SK-N-SH (cell line): ENCODE results near the gene MTHFD2L. TPM values are rescaled to one million over a fixed set of nuclear protein-coding genes. Genes with fewer than 3 reads are reported as not detected.
A peak's percentile ranks its signal among the peaks of the same experiment; 100 is the strongest.

Experiments
- CTCF ChIA-PET: fragments of 300-600, 350-600 bp; formaldehyde crosslinking; extraction: SDS; loops from one replicate; lab custom pipeline; 2021; lab: Yijun Ruan, JAX
- POLR2A ChIA-PET: fragments of 350-600 bp; sonication (Branson Sonifier 250); formaldehyde crosslinking; extraction: SDS; loops from one replicate; lab custom pipeline; 2020; ENCODE audit warnings: antibody characterized with exemption, inconsistent platforms; lab: Yijun Ruan, JAX
- DNase-seq: peaks from one replicate; pipeline ENCODE4 v3.0.0; 2012
- H2AFZ ChIP-seq: fragments of 200-600 bp; sonication (generic); 2 replicates; pipeline ENCODE4 v1.8.1; 2016; ENCODE audit warnings: antibody characterized with exemption, mild to moderate bottlenecking, low read depth
- H3F3A ChIP-seq: fragments of 200-600 bp; sonication (generic); replicated peaks from 2 replicates; pipeline ENCODE3; 2016; ENCODE audit warnings: antibody characterized with exemption, mild to moderate bottlenecking; ENCODE audit not compliant: insufficient read depth
- H3K27ac ChIP-seq, 2 experiments: fragments of 200-500 bp in 1 of 2; fragments of 200-600 bp in 1 of 2; sonication (Bioruptor generic) in 1 of 2; sonication (generic), shearing (Covaris generic) in 1 of 2; 2 replicates each; pipeline versions ENCODE4 v1.5.1 to v1.6.1; 2014 to 2016; ENCODE audit warnings: low read depth in 2 of 2, inconsistent platforms in 1 of 2, low read length in 1 of 2, mild to moderate bottlenecking in 1 of 2, mixed read lengths in 1 of 2
- H3K27me3 ChIP-seq: fragments of 200-600 bp; sonication (generic), shearing (Covaris generic); 2 replicates; pipeline ENCODE4 v1.6.1; 2016; ENCODE audit warnings: mixed run types; ENCODE audit not compliant: insufficient read depth
- H3K36me3 ChIP-seq, 2 experiments: fragments of 200-500 bp in 1 of 2; fragments of 200-600 bp in 1 of 2; sonication (Bioruptor generic) in 1 of 2; sonication (generic) in 1 of 2; replicated peaks in 1 of 2; 2 replicates each; pipeline versions ENCODE3 to v1.5.1; 2014 to 2016; ENCODE audit warnings: low read length in 1 of 2, mild to moderate bottlenecking in 1 of 2; ENCODE audit not compliant: insufficient read depth in 2 of 2, control insufficient read depth in 1 of 2
- H3K4me1 ChIP-seq, 2 experiments: fragments of 200-500 bp in 1 of 2; fragments of 200-600 bp in 1 of 2; sonication (Bioruptor generic) in 1 of 2; sonication (generic), shearing (Covaris generic) in 1 of 2; 2 replicates each; pipeline versions ENCODE4 v1.5.1 to v1.6.1; 2014 to 2016; ENCODE audit warnings: low read depth in 1 of 2, low read length in 1 of 2, mixed run types in 1 of 2; ENCODE audit not compliant: insufficient read depth in 2 of 2, control insufficient read depth in 1 of 2
- H3K4me2 ChIP-seq: fragments of 200-600 bp; sonication (generic), shearing (Covaris generic); 2 replicates; pipeline ENCODE4 v1.6.1; 2017; ENCODE audit warnings: mixed run types
- H3K4me3 ChIP-seq, 2 experiments: fragments of 200-500 bp in 1 of 2; fragments of 200-600 bp in 1 of 2; sonication (Bioruptor generic) in 1 of 2; sonication (generic), shearing (Covaris generic) in 1 of 2; 2 replicates each; pipeline versions ENCODE4 v1.5.1 to v1.8.1; 2014 to 2016; ENCODE audit warnings: low read depth in 2 of 2, inconsistent platforms in 1 of 2, low read length in 1 of 2, mild to moderate bottlenecking in 1 of 2, mixed read lengths in 1 of 2, moderate library complexity in 1 of 2
- H3K79me2 ChIP-seq: fragments of 200-600 bp; sonication (generic); 2 replicates; pipeline ENCODE4 v1.8.1; 2017; ENCODE audit warnings: mild to moderate bottlenecking; ENCODE audit not compliant: insufficient read depth
- H3K9ac ChIP-seq: fragments of 200-600 bp; sonication (generic); 2 replicates; pipeline ENCODE4 v1.6.1; 2017; ENCODE audit warnings: mixed run types
- H3K9me2 ChIP-seq: fragments of 200-600 bp; sonication (generic); 2 replicates; pipeline ENCODE4 v1.6.1; 2017; ENCODE audit warnings: mixed run types
- H3K9me3 ChIP-seq: fragments of 200-600 bp; sonication (generic); 2 replicates; pipeline ENCODE4 v1.6.1; 2017; ENCODE audit warnings: mixed run types, mild to moderate bottlenecking, moderate library complexity
- H4K20me1 ChIP-seq: fragments of 200-600 bp; sonication (generic); 2 replicates; pipeline ENCODE4 v1.6.1; 2017; ENCODE audit warnings: mild to moderate bottlenecking, mixed run types; ENCODE audit not compliant: insufficient read depth
- CHD2 ChIP-seq: fragments of 150-350 bp; IDR thresholded peaks from 2 replicates; pipeline ENCODE4 v1.6.1; 2018; ENCODE audit warnings: low read length; ENCODE audit not compliant: partially characterized antibody
- EP300 ChIP-seq, 2 experiments: IDR thresholded peaks; 2 replicates each; pipeline versions ENCODE4 v1.4.0 to v1.6.1; 2012; ENCODE audit warnings: borderline replicate concordance in 1 of 2, low read depth in 1 of 2, low read length in 1 of 2
- EZH2phosphoT487 ChIP-seq: fragments of 200-600 bp; sonication (generic); IDR thresholded peaks from 2 replicates; pipeline ENCODE4 v1.6.1; 2017; ENCODE audit warnings: low read depth, mixed run types, mild to moderate bottlenecking, antibody characterized with exemption, moderate library complexity, borderline replicate concordance
- FOXJ3 ChIP-seq: sonication (generic); formaldehyde crosslinking; IDR thresholded peaks from 2 replicates; pipeline ENCODE4 v1.5.1; 2020; ENCODE audit warnings: mild to moderate bottlenecking, missing genetic modification reagents
- GATA2 ChIP-seq: sonication (generic); formaldehyde crosslinking; IDR thresholded peaks from 2 replicates; pipeline ENCODE4 v1.5.0; 2020; ENCODE audit warnings: mild to moderate bottlenecking, missing genetic modification reagents
- MAX ChIP-seq: IDR thresholded peaks from 2 replicates; pipeline ENCODE4 v1.4.0; 2012; ENCODE audit warnings: low read depth
- MEF2A ChIP-seq: IDR thresholded peaks from 2 replicates; pipeline ENCODE4 v1.4.0; 2012; ENCODE audit warnings: low read depth, borderline replicate concordance
- NFIC ChIP-seq: IDR thresholded peaks from 2 replicates; pipeline ENCODE4 v1.4.0; 2012; ENCODE audit warnings: borderline replicate concordance
- NRF1 ChIP-seq: IDR thresholded peaks from 2 replicates; pipeline ENCODE4 v1.6.1; 2012; ENCODE audit warnings: low read depth, mild to moderate bottlenecking, low read length
- TEAD4 ChIP-seq: IDR thresholded peaks from 2 replicates; pipeline ENCODE4 v1.4.0; 2012; ENCODE audit warnings: mild to moderate bottlenecking, borderline replicate concordance; ENCODE audit not compliant: insufficient read depth
- WGBS: methylation state at CpG from one replicate; pipeline ENCODE4 v1.1.6; 2017; ENCODE audit warnings: low lambda C conversion rate; 5-methylcytosine and 5-hydroxymethylcytosine counted together
- polyA plus RNA-seq, 3 experiments: library from polyadenylated mRNA; depleted of rRNA; stranded (reverse); fragments of >200 nt; gene quantifications; 2 replicates each; pipeline ENCODE4 v1.2.3, GENCODE V29; 2012
- TF ChIP-seq, protein P1 (sequence below): IDR thresholded peaks from 2 replicates; pipeline ENCODE4 v1.6.1; 2012; ENCODE audit warnings: mild to moderate bottlenecking, low read depth, low read length, moderate library complexity
- TF ChIP-seq, protein P2 (sequence below): fragments of 150-350 bp; IDR thresholded peaks from 2 replicates; pipeline ENCODE4 v1.6.1; 2017; ENCODE audit warnings: antibody characterized with exemption, low read length, low read depth, borderline replicate concordance

Gene MTHFD2L
- polyA plus RNA-seq, 1 of the 3 experiments (the other 2 are of a cell fraction), result 4.8 TPM

DNA sequence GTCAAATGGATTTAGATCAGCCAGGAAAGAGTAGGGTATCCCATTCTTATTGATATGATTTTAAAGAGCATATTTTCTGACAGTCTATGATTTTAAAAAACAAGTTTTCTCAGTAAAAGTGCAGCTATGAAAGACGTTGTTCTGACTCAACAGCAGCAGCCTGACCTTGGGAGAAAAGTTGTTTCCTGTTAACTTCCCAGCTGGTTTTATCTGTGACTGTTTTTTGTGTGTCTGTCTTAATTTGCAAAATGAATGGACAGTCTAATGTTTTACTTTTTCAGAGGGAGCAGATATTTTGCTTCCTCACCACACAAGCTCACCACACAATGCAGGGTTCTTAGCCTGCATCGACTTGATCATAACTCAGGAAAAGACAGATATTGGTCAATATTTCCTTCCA lies 764 bp upstream of the MTHFD2L start:
- H3K9ac ChIP-seq, result peak overlapping the region; percentile 80
- H3K36me3 ChIP-seq, result peaks cover 14 to 21% of the 10 kb centered on the region in 2 experiments
- ChIA-PET POLR2A (no interaction called here), CTCF (interaction anchor here (2.0 kb wide), 1 partner anchor 23 kb away, joined by 6 read pairs; no protein-coding TSS in a partner anchor)
- H3K4me2 ChIP-seq, result peak overlapping the region; percentile 75
- DNase-seq, result no peak
- H3K4me1 ChIP-seq, result peaks cover 5 to 7% of the 10 kb centered on the region in 2 experiments; a peak in 3 of 4 replicates
- no peaks in the 10 kb centered on the region for H3K9me3 ChIP-seq
- peak overlapping the region; percentile 70 to 90 for H3K4me3 ChIP-seq
- peaks cover 18% of the 10 kb centered on the region for H3K79me2 ChIP-seq
- H2AFZ ChIP-seq, result peak overlapping the region; percentile 94
- WGBS, result 14% methylated on average over 2 of the region's 2 CpGs
- H4K20me1 ChIP-seq, result no peaks in the 10 kb centered on the region
- peaks cover 8% of the 10 kb centered on the region for H3F3A ChIP-seq
- TF ChIP-seq TEAD4, result no peak
- TF ChIP-seq, protein P1, sequence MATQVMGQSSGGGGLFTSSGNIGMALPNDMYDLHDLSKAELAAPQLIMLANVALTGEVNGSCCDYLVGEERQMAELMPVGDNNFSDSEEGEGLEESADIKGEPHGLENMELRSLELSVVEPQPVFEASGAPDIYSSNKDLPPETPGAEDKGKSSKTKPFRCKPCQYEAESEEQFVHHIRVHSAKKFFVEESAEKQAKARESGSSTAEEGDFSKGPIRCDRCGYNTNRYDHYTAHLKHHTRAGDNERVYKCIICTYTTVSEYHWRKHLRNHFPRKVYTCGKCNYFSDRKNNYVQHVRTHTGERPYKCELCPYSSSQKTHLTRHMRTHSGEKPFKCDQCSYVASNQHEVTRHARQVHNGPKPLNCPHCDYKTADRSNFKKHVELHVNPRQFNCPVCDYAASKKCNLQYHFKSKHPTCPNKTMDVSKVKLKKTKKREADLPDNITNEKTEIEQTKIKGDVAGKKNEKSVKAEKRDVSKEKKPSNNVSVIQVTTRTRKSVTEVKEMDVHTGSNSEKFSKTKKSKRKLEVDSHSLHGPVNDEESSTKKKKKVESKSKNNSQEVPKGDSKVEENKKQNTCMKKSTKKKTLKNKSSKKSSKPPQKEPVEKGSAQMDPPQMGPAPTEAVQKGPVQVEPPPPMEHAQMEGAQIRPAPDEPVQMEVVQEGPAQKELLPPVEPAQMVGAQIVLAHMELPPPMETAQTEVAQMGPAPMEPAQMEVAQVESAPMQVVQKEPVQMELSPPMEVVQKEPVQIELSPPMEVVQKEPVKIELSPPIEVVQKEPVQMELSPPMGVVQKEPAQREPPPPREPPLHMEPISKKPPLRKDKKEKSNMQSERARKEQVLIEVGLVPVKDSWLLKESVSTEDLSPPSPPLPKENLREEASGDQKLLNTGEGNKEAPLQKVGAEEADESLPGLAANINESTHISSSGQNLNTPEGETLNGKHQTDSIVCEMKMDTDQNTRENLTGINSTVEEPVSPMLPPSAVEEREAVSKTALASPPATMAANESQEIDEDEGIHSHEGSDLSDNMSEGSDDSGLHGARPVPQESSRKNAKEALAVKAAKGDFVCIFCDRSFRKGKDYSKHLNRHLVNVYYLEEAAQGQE, result no peak
- TF ChIP-seq, protein P2, sequence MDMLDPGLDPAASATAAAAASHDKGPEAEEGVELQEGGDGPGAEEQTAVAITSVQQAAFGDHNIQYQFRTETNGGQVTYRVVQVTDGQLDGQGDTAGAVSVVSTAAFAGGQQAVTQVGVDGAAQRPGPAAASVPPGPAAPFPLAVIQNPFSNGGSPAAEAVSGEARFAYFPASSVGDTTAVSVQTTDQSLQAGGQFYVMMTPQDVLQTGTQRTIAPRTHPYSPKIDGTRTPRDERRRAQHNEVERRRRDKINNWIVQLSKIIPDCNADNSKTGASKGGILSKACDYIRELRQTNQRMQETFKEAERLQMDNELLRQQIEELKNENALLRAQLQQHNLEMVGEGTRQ, result no peak
- no peak for TF ChIP-seq CHD2
- no peak for TF ChIP-seq FOXJ3 (CRISPR knock-in tag)
- TF ChIP-seq GATA2, result no peak
- TF ChIP-seq MEF2A, result no peak
- H3K27me3 ChIP-seq, result no peaks in the 10 kb centered on the region; the same call in 1 of the 2 replicates
- H3K27ac ChIP-seq, result peak overlapping the region; percentile 91
- H3K9me2 ChIP-seq, result no peaks in the 10 kb centered on the region; the same call in 1 of the 2 replicates

DNA sequence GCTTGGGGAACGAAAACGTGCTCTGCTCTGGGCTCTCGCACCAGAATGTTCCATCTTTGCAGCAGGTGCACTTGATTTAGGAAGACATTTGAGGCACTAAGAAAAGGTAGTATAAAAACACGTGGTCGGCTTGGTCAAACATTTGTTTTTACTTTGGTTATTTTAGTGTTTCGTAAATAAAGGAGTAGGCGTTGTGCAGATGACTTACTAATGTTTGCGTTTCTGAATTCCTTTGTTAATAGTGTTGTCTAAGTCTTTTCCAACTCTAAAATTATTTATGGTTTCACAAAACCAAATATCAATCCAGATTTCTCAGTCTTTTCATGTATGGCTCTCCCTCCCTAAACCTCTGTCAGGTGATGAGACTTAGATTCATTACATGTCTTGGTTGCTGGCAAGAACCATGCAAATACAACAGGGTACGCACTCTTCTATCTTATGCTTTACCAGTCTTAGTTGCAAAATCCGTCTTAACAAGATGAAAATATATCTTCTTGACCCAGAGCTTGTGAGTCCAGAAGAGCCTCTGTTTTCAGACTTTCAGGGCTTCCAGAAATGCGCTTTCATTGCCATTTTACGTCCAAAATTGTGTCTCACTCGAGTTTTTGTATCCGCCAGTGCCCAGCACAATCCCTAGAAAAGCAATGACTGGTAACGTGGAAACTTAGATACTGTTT lies 686 bp downstream of the MTHFD2L start:
- Histone ChIP-seq H3K4me3 (peak overlapping the region; percentile 70 to 90), H3K79me2 (peaks cover 18% of the 10 kb centered on the region), H3K27ac (peak overlapping the region; percentile 91 to 95; a peak in 3 of 4 replicates), H3K4me1 (peaks cover 5 to 7% of the 10 kb centered on the region in 2 experiments; a peak in 3 of 4 replicates), H3K9me3 (no peaks in the 10 kb centered on the region), H3K4me2 (peak overlapping the region; percentile 75), H3K9ac (peak overlapping the region; percentile 80), H2AFZ (peak overlapping the region; percentile 88), H3K36me3 (peaks cover 14 to 32% of the 10 kb centered on the region in 2 experiments), H4K20me1 (no peaks in the 10 kb centered on the region), H3K9me2 (no peaks in the 10 kb centered on the region; the same call in 1 of the 2 replicates), H3K27me3 (no peaks in the 10 kb centered on the region), H3F3A (peaks cover 8% of the 10 kb centered on the region)
- ChIA-PET POLR2A (no interaction called here), CTCF (interaction anchor here (2.0 kb wide), 1 partner anchor 24 kb away, joined by 6 read pairs; no protein-coding TSS in a partner anchor)
- DNase-seq, result no peak
- 20% methylated on average over 15 of the region's 15 CpGs for WGBS
- no peak for TF ChIP-seq TEAD4
- no peak for TF ChIP-seq MEF2A
- 0 out of 2 replicates have a peak, but pooled peaks have one; percentile 39 for TF ChIP-seq MAX
- TF ChIP-seq NRF1, result no peak
- no peak for TF ChIP-seq NFIC
- TF ChIP-seq EZH2phosphoT487, result no peak
- TF ChIP-seq EP300 (IDR thresholded peaks at IDR 0.05; ENCODE audit: borderline replicate concordance in 1 of 2, low read depth in 1 of 2, low read length in 1 of 2), result no peak
